Endothelial cell of umbilical vein (primary cell): ENCODE data around the gene SMIM36. TPM values are rescaled to one million over a fixed set of nuclear protein-coding genes. Genes with fewer than 3 reads are reported as not detected.

Source experiments
- BruUV-seq: library from RNA; stranded (reverse); fragments of 400-500 nt; replicated peaks from 2 replicates; lab custom pipeline; 2021; lab: Mats Ljungman, UMichigan
- CTCF ChIA-PET: fragments of 300-600, 350-600 bp; sonication (Branson Sonifier 250); formaldehyde crosslinking; loops from one replicate; lab custom pipeline; 2021; ENCODE audit warnings: antibody characterized with exemption, inconsistent platforms; lab: Charles Lee
- POLR2A ChIA-PET: fragments of 300-600, 350-600 bp; sonication (Branson Sonifier 250); formaldehyde crosslinking; loops from one replicate; lab custom pipeline; 2021; ENCODE audit warnings: antibody characterized with exemption, inconsistent platforms; lab: Charles Lee
- DNase-seq: peaks from one replicate; pipeline ENCODE4 v3.0.0-alpha.2; 2011; ENCODE audit warnings: low read depth, low spot score
- FAIRE-seq: peaks from 2 replicates; lab custom pipeline; 2011; peaks lifted over from hg19 to GRCh38; lab: Jason Lieb, UNC
- H2AFZ ChIP-seq: 2 replicates; pipeline ENCODE4 v1.6.0; 2012; ENCODE audit warnings: low read depth, low read length, control low read depth, inconsistent platforms
- H3K27ac ChIP-seq: 2 replicates; pipeline ENCODE4 v1.5.1; 2011; ENCODE audit warnings: low read depth, mild to moderate bottlenecking, control low read depth, low read length, moderate library complexity; ENCODE audit not compliant: insufficient read depth
- H3K27me3 ChIP-seq, 2 experiments: 2 replicates each; pipeline versions ENCODE4 v1.6.0 to v1.6.1; 2011; ENCODE audit warnings: low read length in 2 of 2, mixed read lengths in 1 of 2; ENCODE audit not compliant: control insufficient read depth in 2 of 2, insufficient read depth in 2 of 2
- H3K36me3 ChIP-seq, 2 experiments: 2 replicates in 1 of 2; 3 replicates in 1 of 2; pipeline ENCODE4 v1.5.1; 2011; ENCODE audit warnings: low read length in 2 of 2, mild to moderate bottlenecking in 1 of 2, moderate library complexity in 1 of 2; ENCODE audit not compliant: control insufficient read depth in 2 of 2, insufficient read depth in 2 of 2; ENCODE audit errors: extremely low read depth in 1 of 2
- H3K4me1 ChIP-seq: 3 replicates; pipeline ENCODE4 v1.5.1; 2011; ENCODE audit warnings: mild to moderate bottlenecking, low read length; ENCODE audit not compliant: control insufficient read depth, insufficient read depth; ENCODE audit errors: extremely low read depth
- H3K4me2 ChIP-seq: 2 replicates; pipeline ENCODE4 v1.6.1; 2011; ENCODE audit warnings: low read length, control low read depth, mixed read lengths; ENCODE audit not compliant: insufficient read depth
- H3K4me3 ChIP-seq, 3 experiments: fragments of 200-600 bp in 1 of 3; sonication (generic), shearing (Covaris generic) in 1 of 3; replicated peaks in 1 of 3; 2 replicates each; pipeline ENCODE4 v1.5.1; 2011 to 2016; ENCODE audit warnings: control low read depth in 3 of 3, low read length in 3 of 3, mild to moderate bottlenecking in 2 of 3, inconsistent platforms in 1 of 3, low read depth in 1 of 3, moderate library complexity in 1 of 3; ENCODE audit not compliant: insufficient read depth in 1 of 3
- H3K79me2 ChIP-seq: 2 replicates; pipeline ENCODE4 v1.6.0; 2012; ENCODE audit warnings: low read length, inconsistent platforms; ENCODE audit not compliant: control insufficient read depth, insufficient read depth
- H3K9ac ChIP-seq: replicated peaks from 2 replicates; pipeline ENCODE3; 2011; ENCODE audit warnings: low read length, control low read depth; ENCODE audit not compliant: insufficient read depth; ENCODE audit errors: extremely low read depth
- H3K9me1 ChIP-seq: replicated peaks from 3 replicates; pipeline ENCODE4 v1.6.0; 2011; ENCODE audit warnings: mild to moderate bottlenecking, low read length; ENCODE audit not compliant: control insufficient read depth, insufficient read depth; ENCODE audit errors: extremely low read depth
- H3K9me3 ChIP-seq: replicated peaks from 2 replicates; pipeline ENCODE4 v1.5.1; 2012; ENCODE audit warnings: low read length, inconsistent platforms; ENCODE audit not compliant: control insufficient read depth, insufficient read depth
- H4K20me1 ChIP-seq: replicated peaks from 2 replicates; pipeline ENCODE3; 2011; ENCODE audit warnings: mild to moderate bottlenecking, low read length; ENCODE audit not compliant: control insufficient read depth, insufficient read depth; ENCODE audit errors: extremely low read depth
- FOS ChIP-seq: IDR thresholded peaks from 2 replicates; pipeline ENCODE4 v1.6.1; 2011; ENCODE audit warnings: mild to moderate bottlenecking, low read length, moderate library complexity, borderline replicate concordance; ENCODE audit not compliant: insufficient read depth
- GATA2 ChIP-seq: IDR thresholded peaks from 2 replicates; pipeline ENCODE4 v1.7.0; 2011; ENCODE audit warnings: low read depth, mild to moderate bottlenecking, moderate library complexity, mixed read lengths, low read length; ENCODE audit not compliant: insufficient read length, insufficient read depth
- MYC ChIP-seq: IDR thresholded peaks from one replicate; pipeline ENCODE4 v1.6.1; 2011; ENCODE audit warnings: mild to moderate bottlenecking, low read depth, low read length
- dilution Hi-C: fragments of 300-500 bp; cut with MboI; formaldehyde crosslinking; loops from one replicate; pipeline ENCODE4 v1.15.0; 2019; ENCODE audit warnings: low sequenced_read_pairs; ENCODE audit not compliant: extremely low pct_ligation_motif_present
- intact Hi-C: fragments of 100-400 bp; cut with micrococcal nuclease; formaldehyde crosslinking; loops from one replicate; pipeline ENCODE4 v1.10.0; 2022
- polyA plus RNA-seq, 4 experiments: library from polyadenylated mRNA; depleted of rRNA in 3 of 4; stranded (reverse) in 3 of 4; unstranded in 1 of 4; fragments of >200 nt; gene quantifications; 2 replicates each; pipeline versions ENCODE4 v1.2.1 to v1.2.3, GENCODE V29; 2011 to 2012; ENCODE audit warnings: missing spikeins in 1 of 4
- total RNA-seq: library from RNA; stranded (reverse); gene quantifications from 2 replicates; pipeline ENCODE4 v1.2.3, GENCODE V29; 2021
- TF ChIP-seq, protein P1 (sequence below), 2 donors: IDR thresholded peaks; 1 replicate in 1 of 2; 2 replicates in 1 of 2; pipeline ENCODE4 v1.5.1; 2011; ENCODE audit warnings: low read length in 2 of 2, mild to moderate bottlenecking in 2 of 2, moderate library complexity in 2 of 2, control low read depth in 1 of 2, inconsistent platforms in 1 of 2, low read depth in 1 of 2; ENCODE audit not compliant: insufficient read depth in 1 of 2; ENCODE audit errors: extremely low read depth in 1 of 2
- TF ChIP-seq, protein P2 (sequence below): IDR thresholded peaks from 2 replicates; pipeline ENCODE4 v1.6.1; 2011; ENCODE audit not compliant: insufficient read depth, insufficient read length

SMIM36 gene
- total and polyA plus RNA-seq, 2 donors (not counting 3 experiments of a cell fraction or from before 2014, with no cell fraction given): not detected

DNA sequence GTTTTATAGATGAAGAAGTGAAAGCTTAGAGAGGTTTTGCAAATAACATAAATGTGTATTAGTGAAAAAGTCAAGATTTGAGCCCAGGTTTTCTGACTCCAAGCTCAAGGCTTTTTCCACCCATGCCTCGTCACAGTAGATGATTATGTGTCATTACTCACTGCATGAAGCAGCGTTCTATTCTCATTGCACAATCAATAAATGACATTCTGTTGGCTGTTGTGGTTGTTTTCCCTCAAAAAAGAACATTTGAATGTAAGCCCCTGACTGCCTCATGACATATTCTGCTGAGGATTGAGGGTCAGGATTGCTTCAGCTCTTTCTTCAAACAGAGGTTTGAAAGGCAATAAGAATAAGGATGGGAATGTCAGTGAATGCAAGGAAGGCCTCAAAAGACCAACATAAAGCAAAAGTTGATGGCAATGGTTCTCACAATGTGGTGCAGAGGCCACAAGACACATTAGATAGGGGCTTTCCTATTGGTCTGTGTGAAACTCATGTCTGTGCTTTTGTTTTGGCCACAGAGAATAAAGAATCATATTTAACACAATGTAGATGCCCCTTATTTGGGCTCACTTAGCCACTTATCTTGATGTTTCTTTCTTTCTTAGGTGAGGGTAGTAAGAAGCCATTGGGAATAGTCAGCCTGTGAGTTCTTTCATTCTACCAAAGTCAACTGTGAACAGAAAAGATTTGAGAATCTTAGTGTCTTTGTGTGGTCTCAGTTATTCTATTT, 84.2 kb downstream of the SMIM36 start:
- Histone ChIP-seq H3K9me1 (no peaks in the 10 kb centered on the region), H3K9me3 (no peaks in the 10 kb centered on the region), H3K4me3 (no peak overlapping the region), H3K4me2 (no peak overlapping the region), H3K4me1 (no peaks in the 10 kb centered on the region), H2AFZ (no peak overlapping the region), H3K27me3 (peaks cover 8 to 28% of the 10 kb centered on the region in 2 experiments), H4K20me1 (no peaks in the 10 kb centered on the region), H3K9ac (no peak overlapping the region), H3K27ac (no peak overlapping the region), H3K36me3 (no peaks in the 10 kb centered on the region), H3K79me2 (no peaks in the 10 kb centered on the region)
- FAIRE-seq (no peak), DNase-seq (no peak)
- CTCF ChIA-PET: no interaction called here
- TF ChIP-seq, protein P1, sequence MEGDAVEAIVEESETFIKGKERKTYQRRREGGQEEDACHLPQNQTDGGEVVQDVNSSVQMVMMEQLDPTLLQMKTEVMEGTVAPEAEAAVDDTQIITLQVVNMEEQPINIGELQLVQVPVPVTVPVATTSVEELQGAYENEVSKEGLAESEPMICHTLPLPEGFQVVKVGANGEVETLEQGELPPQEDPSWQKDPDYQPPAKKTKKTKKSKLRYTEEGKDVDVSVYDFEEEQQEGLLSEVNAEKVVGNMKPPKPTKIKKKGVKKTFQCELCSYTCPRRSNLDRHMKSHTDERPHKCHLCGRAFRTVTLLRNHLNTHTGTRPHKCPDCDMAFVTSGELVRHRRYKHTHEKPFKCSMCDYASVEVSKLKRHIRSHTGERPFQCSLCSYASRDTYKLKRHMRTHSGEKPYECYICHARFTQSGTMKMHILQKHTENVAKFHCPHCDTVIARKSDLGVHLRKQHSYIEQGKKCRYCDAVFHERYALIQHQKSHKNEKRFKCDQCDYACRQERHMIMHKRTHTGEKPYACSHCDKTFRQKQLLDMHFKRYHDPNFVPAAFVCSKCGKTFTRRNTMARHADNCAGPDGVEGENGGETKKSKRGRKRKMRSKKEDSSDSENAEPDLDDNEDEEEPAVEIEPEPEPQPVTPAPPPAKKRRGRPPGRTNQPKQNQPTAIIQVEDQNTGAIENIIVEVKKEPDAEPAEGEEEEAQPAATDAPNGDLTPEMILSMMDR (IDR thresholded peaks at IDR 0.05; ENCODE audit: extremely low read depth in 1 of 2, insufficient read depth in 1 of 2, low read depth in 1 of 2, low read length in 2 of 2): no peak
- TF ChIP-seq FOS: no peak
- TF ChIP-seq MYC: no peak
- TF ChIP-seq GATA2: no peak
- TF ChIP-seq, protein P2, sequence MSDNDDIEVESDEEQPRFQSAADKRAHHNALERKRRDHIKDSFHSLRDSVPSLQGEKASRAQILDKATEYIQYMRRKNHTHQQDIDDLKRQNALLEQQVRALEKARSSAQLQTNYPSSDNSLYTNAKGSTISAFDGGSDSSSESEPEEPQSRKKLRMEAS: no peak
- dilution Hi-C loops: no loop called here
- intact Hi-C loops: loop anchor here (10.0 kb wide), 2 partner anchors 88 to 158 kb away; partner anchors contain the start of gene SMIM36
- BruUV-seq: no TSS peak
- POLR2A ChIA-PET: no interaction called here
